ENCODE data around the gene NCS1.
A peak's percentile ranks its signal among the peaks of the same experiment; 100 is the strongest.

The NCS1 gene

DNA sequence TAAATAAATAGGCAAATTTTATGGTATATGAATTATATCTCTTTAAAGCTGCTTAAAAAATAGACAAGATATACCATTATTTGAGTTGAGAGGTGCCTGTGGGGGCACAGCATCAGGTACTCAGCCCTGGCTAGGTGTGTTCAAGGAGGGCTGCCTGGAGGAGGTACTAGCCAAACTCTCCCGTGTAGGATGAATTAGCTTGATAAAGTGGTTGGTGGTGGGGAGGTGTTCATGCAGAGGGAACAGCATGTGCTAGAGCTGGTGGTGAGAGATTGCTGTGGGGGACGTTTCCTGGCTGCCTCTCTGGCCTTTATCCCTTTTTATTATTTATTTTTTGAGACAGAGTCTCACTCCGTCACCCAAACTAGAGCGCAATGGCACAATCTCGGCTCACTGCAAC lies 23.2 kb upstream of the NCS1 start:
- DNase-seq, result no peak

GRCh38 chr9:130149654-130150286 lies 22.4 kb upstream of the NCS1 start:
- DNase-seq, result no peak

- DNase-seq, result peak; percentile 80
Observed at GRCh38 chr9:130150779-130151382, 21.3 kb upstream of the NCS1 start.

GRCh38 chr9:130154816-130155215 lies 17.4 kb upstream of the NCS1 start:
- DNase-seq, result no peak

- no peak for DNase-seq
Observed at GRCh38 chr9:130155647-130156046, 16.6 kb upstream of the NCS1 start.

- DNase-seq, result no peak
Observed at GRCh38 chr9:130156672-130157071, 15.5 kb upstream of the NCS1 start.

DNA sequence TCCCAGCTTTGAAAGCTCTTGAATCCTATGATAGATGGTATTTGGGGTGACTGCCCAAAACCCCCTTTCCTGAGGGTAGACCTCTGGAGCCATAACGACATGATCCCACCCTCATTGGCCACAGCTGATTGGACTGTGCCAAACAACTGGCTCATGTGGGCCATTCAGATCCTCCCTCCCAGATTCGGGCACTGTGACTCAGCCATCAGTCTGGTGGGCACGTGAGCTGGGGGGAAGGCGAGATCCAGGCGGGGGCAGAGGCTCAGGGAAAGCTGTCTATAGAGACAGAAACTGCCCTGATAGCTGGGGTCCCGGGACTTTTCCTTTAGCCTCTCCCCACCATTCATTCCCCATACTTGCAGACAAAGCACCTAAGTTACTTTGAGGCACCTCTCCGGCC lies 15.1 kb upstream of the NCS1 start:
- DNase-seq, result no peak

DNA sequence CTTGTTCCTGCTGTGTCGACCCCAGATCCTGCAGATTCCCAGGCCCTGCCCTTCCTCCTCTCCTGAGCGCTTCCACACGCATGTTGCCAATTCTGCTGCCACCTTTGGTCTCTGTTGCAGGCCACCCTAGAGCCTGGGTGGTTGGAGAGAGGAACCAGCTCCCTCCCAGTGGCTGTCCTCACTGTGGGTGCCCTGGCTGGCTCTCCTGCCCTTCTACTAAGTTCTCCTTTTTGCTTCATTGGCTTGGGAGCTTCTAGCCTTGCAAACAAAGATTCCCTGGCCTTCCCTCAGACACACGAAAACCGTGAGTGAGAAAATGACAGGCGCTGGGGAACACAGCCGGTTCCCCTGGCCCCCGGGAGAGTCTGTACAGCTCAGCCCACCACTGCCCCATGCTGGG lies 14.2 kb upstream of the NCS1 start:
- DNase-seq, result no peak

- no peak for DNase-seq
Observed at GRCh38 chr9:130159057-130159456, 13.1 kb upstream of the NCS1 start.

DNA sequence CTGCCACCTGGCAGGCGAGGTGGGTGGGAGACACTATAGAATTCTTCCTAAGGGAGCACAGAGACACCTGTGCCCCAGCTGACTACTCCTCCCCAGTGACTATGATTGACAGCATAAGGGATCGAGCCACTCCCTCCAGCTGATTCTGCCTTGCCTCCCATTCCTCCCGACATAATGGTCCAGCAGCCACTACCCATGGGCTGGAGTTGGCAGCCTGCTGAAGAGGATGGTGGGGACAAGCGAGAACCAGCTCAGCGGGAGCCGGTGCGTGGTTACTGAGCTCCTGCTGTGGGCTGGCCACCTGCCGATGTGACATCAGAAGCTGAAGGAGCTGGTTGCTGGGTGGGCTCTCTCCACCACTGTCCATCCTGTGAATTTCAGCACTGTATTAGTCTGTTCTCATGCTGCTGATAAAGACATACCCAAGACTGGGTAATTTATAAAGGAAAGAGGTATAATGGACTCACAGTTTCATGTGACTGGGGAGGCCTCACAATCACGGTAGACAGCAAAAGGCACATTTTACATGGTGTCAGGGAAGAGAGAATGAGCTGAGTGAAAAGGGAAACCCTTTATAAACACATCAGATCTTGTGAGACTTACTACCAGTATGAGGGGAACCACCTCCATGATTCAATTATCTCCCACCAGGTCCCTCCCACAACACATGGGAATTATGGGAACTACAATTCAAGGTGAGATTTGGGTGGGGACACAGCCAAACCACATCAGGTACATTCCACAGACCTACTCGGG lies 12.1 kb upstream of the NCS1 start:
- DNase-seq, result no peak

DNA sequence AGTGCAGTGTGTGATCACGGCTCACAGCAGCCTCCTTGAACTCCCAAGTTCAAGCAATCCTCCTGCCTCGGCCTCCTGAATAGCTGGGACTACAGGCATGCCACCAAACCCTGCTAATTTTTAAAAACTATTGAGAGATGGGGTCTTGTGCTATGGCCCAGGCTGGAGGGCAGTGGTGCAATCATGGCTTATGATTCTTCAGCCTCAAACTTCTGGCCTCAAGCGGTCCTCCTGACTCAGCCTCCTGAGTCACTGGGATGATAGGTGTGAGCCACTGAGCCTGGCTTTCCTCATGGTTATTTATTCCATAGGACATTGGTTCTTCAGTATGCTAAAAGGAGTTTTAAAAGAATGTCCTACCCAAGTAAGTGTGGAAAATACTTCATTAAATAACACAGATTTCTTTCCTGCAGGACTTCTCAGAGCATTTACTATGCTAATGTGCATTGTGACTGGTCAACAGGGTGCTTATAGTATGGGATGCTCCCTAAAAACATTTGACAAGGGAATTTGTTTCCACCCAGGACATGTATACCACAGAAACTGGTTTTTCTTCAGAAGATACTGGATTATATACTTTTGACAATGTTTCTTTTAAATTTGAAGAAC lies 11.2 kb upstream of the NCS1 start:
- no peak for DNase-seq

DNA sequence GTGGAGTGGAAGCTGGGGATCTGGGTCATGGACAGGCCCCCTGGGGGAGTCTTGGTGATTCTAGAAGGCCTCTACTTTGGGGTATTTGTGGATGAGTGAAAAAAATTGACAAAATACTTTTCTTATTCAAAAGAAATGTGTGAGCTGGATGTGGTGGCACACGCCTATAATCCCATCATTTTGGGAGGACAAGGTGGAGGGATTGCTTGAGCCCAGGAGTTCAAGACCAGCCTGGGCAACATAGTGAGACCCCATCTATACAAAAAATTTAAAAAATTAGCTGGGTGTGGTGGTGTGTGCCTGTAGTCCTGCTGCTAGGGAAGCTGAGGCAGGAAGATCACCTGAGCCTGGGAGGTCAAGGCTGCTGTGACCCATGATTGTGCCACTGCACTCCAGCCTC lies 6.6 kb upstream of the NCS1 start:
- no peak for DNase-seq

DNA sequence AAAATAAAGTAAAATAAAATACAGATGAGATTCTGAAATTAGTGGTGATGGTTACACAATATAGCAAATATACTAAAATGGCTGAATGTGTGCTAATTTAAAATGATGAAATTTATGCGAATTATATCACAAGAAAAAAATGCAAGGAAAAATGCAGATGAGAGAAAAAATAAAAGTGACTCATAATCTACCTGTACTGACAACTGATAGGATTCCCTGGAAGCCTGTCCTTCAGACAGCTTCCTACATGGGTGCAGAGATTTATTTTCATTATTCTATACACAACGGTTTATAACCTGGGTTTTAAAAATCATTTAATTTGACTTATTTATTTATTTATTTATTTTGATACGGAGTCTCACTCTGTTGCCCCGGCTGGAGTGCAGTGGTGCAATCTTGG lies 5.8 kb upstream of the NCS1 start:
- no peak for DNase-seq

GRCh38 chr9:130167927-130168326 lies 4.3 kb upstream of the NCS1 start:
- no peak for DNase-seq

- no peak for DNase-seq
Observed at GRCh38 chr9:130171226-130172148, 717 bp upstream of the NCS1 start.

GRCh38 chr9:130172858-130173665 lies 858 bp downstream of the NCS1 start:
- DNase-seq, result peak; percentile 41

GRCh38 chr9:130173666-130173983 lies 1.4 kb downstream of the NCS1 start:
- no peak for DNase-seq

GRCh38 chr9:130174025-130174424 lies 1.8 kb downstream of the NCS1 start:
- DNase-seq, result no peak

DNA sequence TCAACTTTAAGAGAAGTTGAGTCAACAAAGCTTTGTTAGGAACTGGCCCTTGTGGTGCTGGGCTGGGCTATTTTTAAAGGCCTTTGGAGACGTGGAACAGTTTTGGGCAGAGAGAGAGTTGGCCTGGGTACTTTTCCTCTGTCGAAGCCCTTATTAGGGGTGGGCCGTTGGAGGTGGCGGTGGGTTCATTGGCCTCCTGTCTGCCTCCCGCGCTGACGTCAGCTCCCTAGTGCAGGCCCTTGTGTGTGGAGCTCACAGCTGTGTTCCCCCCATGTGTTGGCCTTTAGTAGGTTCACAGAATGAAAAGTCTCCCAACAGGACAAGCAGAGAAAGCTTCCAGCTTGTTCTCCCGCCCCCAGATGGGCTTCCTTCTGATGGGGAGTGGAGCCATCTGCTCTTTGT lies 2.7 kb downstream of the NCS1 start:
- no peak for DNase-seq

- DNase-seq, result no peak
Observed at GRCh38 chr9:130175355-130175754, 3.2 kb downstream of the NCS1 start.

GRCh38 chr9:130176760-130177159 lies 4.6 kb downstream of the NCS1 start:
- no peak for DNase-seq

Measured in fibroblast of skin of right biceps (primary cell).